Activated CD8-positive, alpha-beta memory T cell treated with anti-CD3 and anti-CD28 coated beads for 1 hour (primary cell): Measurements from ENCODE around the gene MTUS2.
"Not testable (repeated sequence)": the region's sequence is repeated elsewhere in the genome, so short reads cannot be mapped to it uniquely, and the experiment has no call there.

Experiments
- DNase-seq, 2 donors: peaks; one replicate each; pipeline ENCODE4 v3.0.0-alpha.2; 2020; ENCODE audit warnings: low read depth in 1 of 2; ENCODE audit errors: extremely low read depth in 1 of 2

MTUS2 gene

DNA sequence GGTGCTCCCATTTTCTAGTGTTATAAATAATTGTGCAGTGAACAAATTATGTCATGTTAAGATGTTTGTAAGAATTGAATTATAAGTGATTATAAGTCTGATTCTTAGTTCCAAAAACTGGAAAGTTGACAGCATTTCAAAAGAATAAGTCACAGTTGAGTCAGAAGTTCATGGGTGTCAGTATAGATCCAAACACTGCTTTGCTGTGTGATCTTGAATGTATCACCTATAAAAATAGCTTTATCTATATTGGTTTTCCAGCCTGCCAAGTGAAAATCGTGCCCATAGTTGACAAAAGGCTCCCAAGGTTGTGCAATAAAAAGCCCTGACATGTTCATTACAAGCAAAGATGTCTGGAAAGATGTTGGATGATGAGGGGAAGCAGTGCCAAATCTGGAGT lies 336.0 kb downstream of the MTUS2 start:
- DNase-seq: no peak

DNA sequence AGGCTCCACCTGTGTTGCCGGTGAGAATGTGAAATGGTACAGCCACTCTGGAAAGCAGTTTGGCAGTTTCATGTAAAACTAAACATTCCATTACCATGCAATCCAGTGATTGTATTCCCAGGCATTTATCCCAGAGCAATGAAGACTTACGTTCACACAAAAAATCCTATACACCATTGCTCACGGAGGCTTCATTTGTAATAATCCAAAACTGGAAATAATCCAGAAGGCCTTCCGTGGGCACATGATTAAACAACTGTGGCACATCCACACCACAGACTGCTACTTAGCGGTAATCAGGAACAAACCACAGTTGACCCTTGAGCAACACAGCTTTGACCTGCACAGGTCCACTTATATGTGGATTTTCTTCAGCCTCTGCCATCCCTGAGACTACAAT lies 339.7 kb downstream of the MTUS2 start:
- DNase-seq: no peak

DNA sequence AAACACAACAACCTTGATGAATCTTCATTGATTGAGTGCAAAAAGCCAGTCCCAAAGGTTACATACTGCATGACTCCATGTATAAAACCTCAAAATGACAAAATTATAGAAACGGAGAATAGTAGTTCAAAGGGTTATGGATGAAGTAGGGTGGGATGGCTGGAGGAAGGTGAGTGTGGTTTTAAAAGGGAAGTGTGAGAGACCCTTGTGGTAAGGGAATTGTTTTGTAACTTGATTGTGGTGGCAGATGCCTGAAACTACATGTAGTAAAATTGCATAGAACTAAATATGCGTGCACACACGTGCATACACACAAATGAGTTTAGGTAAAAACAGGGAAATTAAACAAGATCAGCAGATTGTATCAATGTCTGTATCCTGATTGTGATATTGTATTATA lies 340.7 kb downstream of the MTUS2 start:
- DNase-seq: no peak

DNA sequence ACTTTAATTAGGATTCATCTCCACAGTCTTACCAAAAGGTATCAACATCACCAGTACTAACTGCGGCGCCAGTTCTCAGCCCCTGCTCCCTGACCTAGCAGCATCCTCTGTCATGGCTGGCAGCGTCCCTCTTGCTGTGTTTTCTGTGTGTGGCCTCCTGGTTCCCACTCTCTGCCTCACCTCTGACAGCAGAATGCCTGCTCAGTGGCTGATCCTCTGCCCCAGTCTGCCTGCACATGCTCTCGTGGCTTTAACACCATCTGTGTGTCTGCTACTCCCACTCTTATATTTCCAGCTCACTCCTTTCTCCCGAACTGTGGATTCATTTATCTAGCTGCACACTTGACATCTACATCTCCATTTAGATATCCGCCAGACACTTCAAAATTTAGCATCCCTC lies 341.5 kb downstream of the MTUS2 start:
- DNase-seq: no peak

DNA sequence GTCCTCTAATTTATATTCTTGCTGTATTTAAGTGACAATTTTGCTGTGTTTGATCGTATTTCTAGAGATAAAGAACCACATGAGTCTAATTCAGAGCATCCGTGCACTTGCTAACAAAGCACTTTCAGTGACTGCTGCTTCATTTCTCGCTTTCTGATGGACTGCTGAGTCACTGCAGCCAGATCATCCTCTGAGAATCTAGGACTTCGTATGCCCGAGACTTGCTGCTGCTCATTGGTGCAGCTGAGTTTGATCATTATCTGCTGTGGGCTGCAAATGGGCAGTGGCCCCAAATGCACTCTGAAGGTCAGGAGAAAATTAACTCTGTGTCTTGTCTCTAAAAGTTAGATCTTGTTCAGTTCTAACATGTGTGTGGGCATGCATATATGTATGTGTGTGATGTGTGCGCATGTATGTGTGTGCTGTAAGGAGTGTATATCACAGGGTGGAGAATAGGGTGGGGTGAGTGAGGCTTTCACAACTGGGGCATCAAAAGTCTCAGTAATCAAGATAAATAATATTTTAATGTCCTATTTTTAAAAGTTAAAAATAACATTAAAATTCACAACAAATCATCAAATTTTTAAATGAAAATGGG lies 342.6 kb downstream of the MTUS2 start:
- no peak for DNase-seq

DNA sequence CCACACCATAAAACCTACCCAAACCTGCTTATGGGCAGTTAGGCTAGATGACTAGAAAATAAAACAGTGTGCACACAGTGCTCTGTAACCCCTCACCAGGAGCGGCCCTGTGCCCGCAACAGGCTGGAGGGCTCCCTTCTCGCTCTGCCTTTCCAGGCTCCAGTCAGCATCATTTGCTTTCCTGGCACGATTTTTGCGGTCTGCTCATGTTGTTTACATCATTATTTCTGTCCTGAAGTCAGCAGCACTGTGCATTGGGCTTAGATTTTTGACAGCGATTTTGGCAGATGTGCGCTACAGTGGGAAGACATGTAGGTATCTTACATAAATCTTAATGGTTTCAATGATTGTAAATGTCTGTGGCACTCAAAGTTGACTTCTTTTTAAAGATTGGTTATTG lies 344.0 kb downstream of the MTUS2 start:
- DNase-seq: no peak

DNA sequence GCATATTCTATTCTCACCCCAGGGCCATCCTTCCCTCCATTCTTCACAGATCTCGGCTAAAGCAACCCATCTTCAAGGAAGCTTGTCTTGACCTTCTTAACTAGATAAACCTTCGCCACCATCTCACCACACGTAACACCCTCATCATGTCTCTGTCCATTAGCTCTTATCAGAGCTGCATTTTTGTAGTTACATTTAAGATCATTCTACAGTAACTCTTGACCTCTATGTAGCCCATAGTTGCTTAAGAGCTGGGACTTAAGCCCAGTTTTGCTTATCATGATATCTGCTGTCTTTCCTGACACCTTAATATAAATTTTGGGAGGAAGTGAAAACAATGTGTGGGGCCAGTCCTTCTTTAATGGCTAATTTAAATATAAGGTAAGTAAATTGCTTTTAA lies 345.1 kb downstream of the MTUS2 start:
- no peak for DNase-seq

DNA sequence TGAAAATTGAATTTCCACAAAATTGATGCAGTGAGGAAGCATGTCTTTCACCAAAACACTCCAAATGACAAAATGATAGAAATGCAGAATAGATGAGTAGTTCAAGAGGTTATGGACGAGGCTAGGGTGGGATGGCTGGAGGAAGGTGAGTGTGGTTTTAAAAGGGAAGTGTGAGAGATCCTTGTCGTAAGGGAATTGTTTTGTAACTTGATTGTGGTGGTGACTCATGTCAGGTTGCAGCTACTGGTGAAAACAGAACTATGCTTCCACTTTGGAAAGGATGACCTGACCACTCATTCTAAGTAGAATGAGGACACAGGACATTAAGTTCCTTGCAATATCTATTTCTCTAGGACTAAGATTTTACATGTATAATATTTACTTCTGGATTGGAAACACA lies 345.7 kb downstream of the MTUS2 start:
- no peak for DNase-seq

DNA sequence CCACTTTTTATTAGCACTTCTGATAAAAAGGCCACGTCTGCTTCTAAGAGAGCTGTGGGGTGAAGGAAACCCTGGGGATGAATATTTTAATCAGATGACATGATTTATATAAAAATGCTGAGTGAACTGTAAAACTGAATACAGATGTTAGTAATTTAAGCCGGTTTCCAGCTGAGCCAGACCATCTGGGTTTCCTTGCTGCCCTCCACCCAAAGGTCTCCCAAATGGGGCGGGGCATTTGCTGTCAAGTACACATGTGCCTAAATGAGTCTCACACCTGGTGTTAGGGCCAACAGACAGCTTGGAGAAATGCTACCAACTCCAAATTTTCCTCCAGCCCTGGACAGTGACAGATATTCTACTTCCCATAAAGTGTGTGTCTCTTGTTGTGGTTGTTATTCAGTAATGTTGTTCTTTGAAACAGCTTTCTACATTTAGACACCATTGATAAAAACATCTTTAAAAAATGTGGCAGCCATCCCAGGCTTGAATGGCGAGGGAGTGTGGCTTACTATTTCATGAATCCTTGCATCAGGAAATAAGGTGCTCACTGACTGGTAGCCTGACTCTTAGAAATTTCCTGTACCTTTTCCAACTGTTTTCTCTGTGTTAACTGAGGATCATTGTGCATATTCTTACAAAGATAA lies 350.4 kb downstream of the MTUS2 start:
- no peak for DNase-seq

DNA sequence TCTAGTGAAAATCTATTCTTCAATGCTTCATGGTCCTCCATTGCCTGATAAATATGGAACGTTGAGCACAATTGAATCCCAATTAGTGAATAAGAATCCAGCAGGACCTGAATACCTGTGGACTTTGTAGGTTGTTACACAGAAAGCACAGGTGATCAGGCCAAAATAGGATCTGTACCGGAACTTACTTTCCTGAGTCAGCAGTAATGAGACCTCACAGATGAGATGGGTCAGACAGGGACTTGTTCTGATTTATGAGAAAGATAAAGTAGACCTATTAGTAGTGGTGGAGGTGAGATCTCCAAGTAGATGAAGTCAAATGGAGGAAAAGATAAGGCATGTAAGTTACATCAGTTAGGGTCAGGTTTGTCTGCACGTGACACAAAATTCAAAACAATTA lies 351.1 kb downstream of the MTUS2 start:
- no peak for DNase-seq

DNA sequence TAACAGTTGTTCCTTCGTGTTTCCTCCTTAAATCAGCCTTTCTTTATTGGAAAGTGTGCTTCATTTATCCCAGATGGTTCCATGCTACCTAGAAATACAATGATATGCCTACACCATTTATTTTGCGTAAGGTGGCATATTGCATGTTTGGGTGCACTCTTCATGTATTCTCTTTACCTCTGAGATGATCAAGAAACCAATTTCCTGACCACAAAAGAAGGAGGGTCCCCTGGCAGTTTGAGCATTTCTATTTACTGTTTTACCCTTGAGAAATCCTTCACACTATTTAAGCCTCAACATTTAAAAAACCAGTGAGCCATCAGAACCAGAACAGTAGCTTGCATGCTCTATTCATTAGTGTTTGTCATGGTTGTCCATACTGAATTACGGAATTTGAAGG lies 354.0 kb downstream of the MTUS2 start:
- DNase-seq: no peak

DNA sequence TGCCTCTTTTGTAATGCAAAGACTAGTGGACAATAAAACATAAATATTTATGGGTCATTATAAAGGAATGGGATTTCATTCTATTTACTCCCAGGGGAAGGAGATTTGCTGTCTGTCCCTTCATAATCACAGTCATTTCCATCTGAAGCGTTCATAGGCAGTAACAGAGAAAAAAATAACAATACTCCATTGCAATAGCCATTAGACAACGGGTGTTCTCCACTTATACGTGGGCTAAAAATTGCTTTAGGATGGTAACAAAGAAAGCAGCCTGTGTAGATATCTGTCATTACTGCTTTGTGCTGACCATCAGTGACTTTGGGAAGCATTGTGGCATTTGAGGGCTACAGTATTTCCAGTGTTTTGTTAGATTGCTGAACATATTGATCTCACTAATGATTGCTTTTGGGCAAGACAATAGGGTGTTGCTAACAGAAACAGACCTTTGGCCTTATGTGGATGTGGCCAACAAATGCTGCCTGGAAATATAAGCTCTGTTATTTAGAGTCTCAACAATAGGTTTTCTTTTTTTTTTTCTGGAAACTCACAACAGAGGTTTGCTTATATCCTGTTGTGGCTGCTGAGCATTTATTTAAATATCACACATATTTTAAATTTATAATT lies 355.2 kb downstream of the MTUS2 start:
- no peak for DNase-seq

DNA sequence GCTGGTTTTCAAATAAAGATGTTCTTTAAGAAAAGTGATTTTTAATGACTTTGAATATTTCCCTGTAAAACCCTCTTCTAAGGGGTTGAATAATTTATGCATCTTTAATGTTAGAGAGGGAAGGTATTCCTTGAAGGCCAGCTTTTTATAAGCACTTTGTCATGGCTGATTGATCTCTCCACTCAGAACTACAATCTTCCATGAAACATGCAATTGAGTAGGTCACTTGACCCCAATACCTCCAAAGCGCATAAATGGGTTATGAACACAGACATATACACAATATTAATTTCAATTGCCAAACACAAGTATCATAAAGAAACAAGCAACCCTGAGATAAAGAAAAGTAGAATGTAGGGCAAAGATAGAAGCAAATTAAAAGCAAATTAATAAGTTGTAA lies 359.9 kb downstream of the MTUS2 start:
- DNase-seq: no peak

DNA sequence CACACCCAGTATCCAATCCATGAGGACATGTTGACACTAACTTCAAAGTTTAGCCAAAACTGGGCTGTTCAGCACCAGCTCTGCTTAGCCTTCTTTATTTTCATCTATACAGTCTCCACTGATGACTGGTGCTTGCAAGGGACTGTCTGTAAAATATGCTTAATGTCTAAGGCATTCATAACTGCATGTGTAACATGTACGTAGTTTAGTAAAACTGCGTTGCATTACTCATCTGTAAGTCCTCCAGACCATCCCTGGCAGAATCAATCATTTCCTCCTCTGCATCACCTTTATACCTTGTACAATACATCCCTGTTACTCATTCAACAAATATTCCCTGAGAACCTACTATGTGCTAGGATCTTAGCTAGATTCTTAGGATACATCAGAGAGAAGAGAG lies 362.1 kb downstream of the MTUS2 start:
- no peak for DNase-seq

DNA sequence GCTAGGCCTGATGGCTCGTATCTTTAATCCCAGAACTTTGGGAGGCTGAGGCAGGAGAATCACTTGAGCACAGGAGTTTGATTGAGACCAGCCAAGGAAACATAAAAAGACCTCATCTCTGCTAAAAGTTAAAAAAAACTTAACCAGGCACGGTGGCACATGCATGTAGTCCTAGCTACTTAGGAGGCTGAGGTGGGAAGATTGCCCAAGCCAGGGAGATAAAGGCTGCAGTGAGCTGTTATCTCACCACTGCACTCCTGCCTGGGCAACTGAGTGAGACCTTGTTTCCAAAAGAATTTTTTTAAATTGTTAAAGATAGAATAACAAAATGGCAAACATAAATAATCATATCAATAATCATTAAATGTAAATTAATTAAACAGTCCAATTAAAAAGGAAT lies 365.8 kb downstream of the MTUS2 start:
- no peak for DNase-seq

DNA sequence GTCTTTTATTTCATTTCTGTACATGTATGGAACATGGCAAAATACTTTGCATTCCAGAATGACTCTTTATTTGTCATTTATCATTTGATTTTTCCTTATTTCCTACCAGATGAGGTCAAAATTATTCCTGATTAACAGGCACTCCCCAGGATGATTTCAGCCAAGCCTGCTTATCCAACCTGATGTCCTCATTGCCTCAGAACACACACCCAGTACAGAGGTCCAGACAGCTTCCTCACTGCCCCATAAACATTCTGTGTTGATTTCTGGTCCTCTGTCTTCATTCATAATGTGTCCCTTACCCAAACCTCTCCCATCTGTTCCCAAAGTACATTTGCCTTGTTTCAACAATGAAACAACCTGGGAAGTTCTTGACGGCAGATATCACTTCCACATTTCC lies 367.4 kb downstream of the MTUS2 start:
- no peak for DNase-seq

DNA sequence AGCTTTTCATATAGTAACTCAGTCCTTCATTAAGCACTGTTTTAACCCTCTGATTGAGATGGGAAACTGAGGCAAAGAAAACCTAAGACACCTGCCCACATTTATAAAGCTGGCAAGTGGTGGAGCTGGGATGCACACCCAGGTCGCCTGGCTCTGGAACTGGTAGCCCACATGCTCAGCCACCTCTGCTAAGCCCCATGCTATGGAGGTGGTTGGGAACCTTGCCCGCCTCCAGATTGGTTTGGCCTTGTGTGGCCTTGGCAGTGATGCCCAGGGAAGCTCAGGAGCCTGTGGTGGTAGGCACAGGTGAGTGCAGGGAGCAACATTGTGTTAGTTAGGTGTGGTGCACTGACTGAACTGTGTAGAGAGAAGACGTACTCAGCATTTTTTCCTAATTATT lies 370.2 kb downstream of the MTUS2 start:
- no peak for DNase-seq

DNA sequence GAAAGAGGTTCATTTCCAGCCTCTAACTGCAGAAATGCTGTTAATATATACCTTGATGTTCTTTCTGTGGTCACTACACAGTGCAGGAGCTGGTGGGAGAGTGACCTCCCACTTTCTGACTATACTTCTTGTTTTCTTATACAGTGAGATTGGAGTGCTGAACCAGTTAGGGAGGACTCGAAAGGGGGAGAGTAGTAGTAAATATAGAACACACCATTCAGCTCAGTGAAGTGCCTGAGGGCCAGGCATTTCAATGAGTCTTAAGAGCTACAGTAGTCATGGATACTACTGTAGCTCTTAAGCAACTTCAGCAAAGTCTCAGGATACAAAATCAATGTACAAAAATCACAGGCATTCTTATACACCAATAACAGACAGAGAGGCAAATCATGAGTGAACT lies 372.9 kb downstream of the MTUS2 start:
- no peak for DNase-seq

DNA sequence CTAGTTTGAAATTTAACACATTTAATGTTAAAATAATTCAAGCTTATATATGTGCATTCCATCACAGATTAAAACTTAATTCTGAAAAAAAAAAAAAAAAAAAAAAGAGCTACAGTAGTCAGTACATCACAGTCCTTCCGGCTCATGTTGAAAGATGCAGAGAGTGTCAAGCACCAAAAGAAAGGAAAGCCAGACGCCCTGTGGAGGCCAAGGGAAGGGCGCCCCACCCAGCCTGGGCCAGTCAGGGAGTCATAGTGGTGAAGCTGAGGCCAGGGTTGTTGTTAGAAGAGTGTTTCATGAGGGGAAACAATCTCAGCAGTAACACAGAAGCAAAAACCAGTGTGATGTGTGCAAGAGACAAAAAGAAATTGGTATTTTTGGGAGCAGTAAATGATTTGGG lies 375.3 kb downstream of the MTUS2 start:
- DNase-seq: no peak

DNA sequence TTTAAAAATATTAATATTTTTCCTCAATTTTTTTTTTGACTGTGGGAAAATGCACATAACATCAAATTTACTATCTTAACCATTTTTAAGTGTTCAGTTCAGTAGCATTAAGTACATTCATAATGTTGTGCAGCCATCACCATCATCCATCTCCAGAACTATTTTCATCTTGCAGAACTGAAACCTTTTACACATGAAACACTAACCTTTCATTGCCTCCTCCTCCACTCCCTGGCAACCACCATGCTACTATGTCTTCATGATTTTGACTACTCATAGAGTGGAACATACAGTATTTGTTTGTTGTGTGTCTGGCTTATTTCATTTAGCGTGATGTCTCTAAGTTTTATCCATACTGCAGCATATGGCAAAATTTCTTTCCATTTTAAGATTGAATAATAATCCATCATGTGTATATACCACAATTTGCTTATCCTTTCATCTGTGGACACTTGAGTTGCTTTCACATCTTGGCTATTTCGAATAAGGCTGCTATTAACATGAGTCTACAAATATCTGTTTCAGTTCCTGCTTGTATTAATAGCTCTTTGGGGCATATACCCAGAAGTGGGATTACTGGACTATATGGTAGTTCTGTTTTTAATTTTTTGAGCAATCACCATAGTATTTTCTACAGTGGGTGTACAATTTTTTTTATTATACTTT lies 376.4 kb downstream of the MTUS2 start:
- no peak for DNase-seq

DNA sequence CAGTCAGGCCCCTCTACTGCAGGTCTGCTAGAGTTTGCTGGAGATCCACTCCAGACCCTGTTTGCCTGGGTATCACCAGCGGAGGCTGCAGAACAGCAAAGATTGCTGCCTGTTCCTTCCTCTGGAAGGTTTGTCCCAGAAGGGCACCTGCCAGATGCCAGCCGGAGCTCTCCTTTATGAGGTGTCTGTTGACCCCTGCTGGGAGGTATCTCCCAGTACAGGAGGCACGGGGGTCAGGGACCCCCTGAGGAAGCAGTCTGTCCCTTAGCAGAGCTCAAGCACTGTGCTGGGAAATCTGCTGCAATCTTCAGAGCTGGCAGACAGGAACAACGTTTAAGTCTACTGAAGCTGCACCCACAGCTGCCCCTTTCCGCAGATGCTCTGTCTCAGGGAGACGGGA lies 382.6 kb downstream of the MTUS2 start:
- DNase-seq: not testable (repeated sequence)

DNA sequence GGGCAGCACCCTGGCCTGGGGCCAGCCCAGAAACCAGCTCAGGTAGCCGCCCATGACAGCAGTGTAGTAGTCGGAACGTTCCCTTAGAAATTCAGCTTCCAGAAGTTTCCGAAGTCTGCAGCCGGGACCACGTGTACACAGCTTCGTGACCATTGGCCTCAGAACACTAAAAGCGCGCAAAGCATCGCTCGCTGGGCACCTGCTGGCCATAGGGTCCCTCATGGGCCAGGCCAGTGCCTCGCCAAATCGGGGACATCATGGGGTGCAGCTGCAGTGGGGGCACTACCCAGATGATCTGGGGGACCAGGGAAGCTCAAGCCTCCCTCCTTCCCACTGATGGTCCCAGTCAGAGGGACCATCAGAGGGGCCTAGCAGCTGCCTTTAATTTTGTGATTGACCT lies 384.5 kb downstream of the MTUS2 start:
- DNase-seq: no peak
